OCI-LY7 (cell line): ENCODE results near the gene PRPF40B. TPM values are rescaled to one million over a fixed set of nuclear protein-coding genes. Genes with fewer than 3 reads are reported as not detected.

Source experiments
- BruUV-seq: library from RNA; stranded (reverse); fragments of 400-500 nt; replicated peaks from 2 replicates; lab custom pipeline; 2021; lab: Mats Ljungman, UMichigan
- CTCF ChIA-PET: fragments of 300-600 bp; sonication (Branson Sonifier 250); formaldehyde crosslinking; loops from one replicate; lab custom pipeline; 2022; ENCODE audit warnings: antibody characterized with exemption; ENCODE audit not compliant: unreplicated experiment; lab: Charles Lee
- POLR2A ChIA-PET: fragments of 300-600 bp; sonication (Branson Sonifier 250); formaldehyde crosslinking; loops from one replicate; lab custom pipeline; 2022; ENCODE audit warnings: antibody characterized with exemption; lab: Charles Lee
- DNase-seq: peaks from one replicate; pipeline ENCODE4 v3.0.0-alpha.2; 2015; ENCODE audit warnings: low spot score
- H2AFZ ChIP-seq: fragments of 200-600 bp; sonication (generic), shearing (Covaris generic); 2 replicates; pipeline ENCODE4 v1.6.1; 2014; ENCODE audit warnings: mild to moderate bottlenecking, antibody characterized with exemption, low read length, moderate library complexity
- H3K27ac ChIP-seq: fragments of 200-600 bp; sonication (generic); 2 replicates; pipeline ENCODE4 v1.5.1; 2014; ENCODE audit warnings: mixed run types, low read depth, mild to moderate bottlenecking, moderate library complexity, low read length, inconsistent platforms; ENCODE audit not compliant: poor library complexity, severe bottlenecking
- H3K36me3 ChIP-seq: fragments of 200-600 bp; sonication (generic); 2 replicates; pipeline ENCODE4 v1.6.1; 2014; ENCODE audit warnings: mild to moderate bottlenecking, antibody characterized with exemption, low read length, moderate library complexity, mixed read lengths; ENCODE audit not compliant: insufficient read depth
- H3K4me1 ChIP-seq: fragments of 200-600 bp; sonication (generic); 2 replicates; pipeline ENCODE4 v1.5.1; 2014; ENCODE audit warnings: mild to moderate bottlenecking, low read length; ENCODE audit not compliant: insufficient read depth, poor library complexity, severe bottlenecking
- H3K4me2 ChIP-seq: fragments of 200-600 bp; sonication (generic); 2 replicates; pipeline ENCODE4 v1.6.1; 2014; ENCODE audit warnings: mild to moderate bottlenecking, low read length
- H3K4me3 ChIP-seq: fragments of 200-600 bp; sonication (generic); 2 replicates; pipeline ENCODE4 v1.5.1; 2014; ENCODE audit warnings: mild to moderate bottlenecking, low read depth, low read length; ENCODE audit not compliant: poor library complexity, severe bottlenecking
- H3K79me2 ChIP-seq: fragments of 200-600 bp; sonication (generic); 2 replicates; pipeline ENCODE4 v1.6.1; 2016; ENCODE audit warnings: low read depth, mild to moderate bottlenecking, low read length, moderate library complexity, mixed read lengths; ENCODE audit not compliant: insufficient read depth
- H3K9me2 ChIP-seq: fragments of 200-600 bp; sonication (generic); 2 replicates; pipeline ENCODE4 v1.6.1; 2016; ENCODE audit warnings: mild to moderate bottlenecking, low read length, mixed read lengths; ENCODE audit not compliant: insufficient read depth
- H3K9me3 ChIP-seq: fragments of 200-600 bp; sonication (generic); 2 replicates; pipeline ENCODE4 v1.6.1; 2014; ENCODE audit warnings: mild to moderate bottlenecking, mixed run types, low read length, mixed read lengths
- H4K20me1 ChIP-seq: fragments of 200-600 bp; sonication (generic); 2 replicates; pipeline ENCODE4 v1.6.1; 2014; ENCODE audit warnings: mild to moderate bottlenecking, antibody characterized with exemption, low read length, moderate library complexity, mixed read lengths; ENCODE audit not compliant: insufficient read depth
- CTCF ChIP-seq: fragments of 200-600 bp; sonication (generic); conservative IDR thresholded peaks from 2 replicates; pipeline ENCODE4 v1.5.1; 2014; ENCODE audit warnings: mild to moderate bottlenecking, antibody characterized with exemption, low read length, moderate library complexity, mixed read lengths
- EZH2phosphoT487 ChIP-seq: fragments of 200-600 bp; sonication (generic); IDR thresholded peaks from 2 replicates; pipeline ENCODE4 v1.6.1; 2018; ENCODE audit warnings: low read depth, borderline replicate concordance, mild to moderate bottlenecking, mixed run types, antibody characterized with exemption, low read length, moderate library complexity, mixed read lengths
- intact Hi-C: fragments of 100-400 bp; cut with micrococcal nuclease; formaldehyde crosslinking; loops from one replicate; pipeline ENCODE4 v1.10.0; 2022; ENCODE audit not compliant: unreplicated experiment
- total RNA-seq, 2 experiments: library from RNA; depleted of rRNA in 1 of 2; stranded (reverse); fragments of >200 nt in 1 of 2; shearing (Covaris generic) in 1 of 2; gene quantifications; 2 replicates each; pipeline ENCODE4 v1.2.3, GENCODE V29; 2014 to 2022

The PRPF40B gene
- total RNA-seq, 2 experiments from 2014 or later = 11.3 to 26.3 TPM

- Histone ChIP-seq H3K9me3 (no peaks in the 10 kb centered on the region), H2AFZ (no peak overlapping the region), H3K4me1 (peaks cover 6% of the 10 kb centered on the region), H3K4me3 (no peak overlapping the region), H3K79me2 (no peaks in the 10 kb centered on the region), H4K20me1 (no peaks in the 10 kb centered on the region), H3K27ac (no peak overlapping the region), H3K9me2 (no peaks in the 10 kb centered on the region), H3K4me2 (no peak overlapping the region), H3K36me3 (no peaks in the 10 kb centered on the region)
- CTCF ChIA-PET = no interaction called here
- no peak for DNase-seq
- intact Hi-C loops = no loop called here
- BruUV-seq = no TSS peak
- POLR2A ChIA-PET = interaction anchor here (0.6 to 0.9 kb wide), 4 partner anchors 9 to 660 kb away, joined by 3 to 4 read pairs (median 3); no protein-coding TSS in a partner anchor
- TF ChIP-seq EZH2phosphoT487 (no peak), CTCF (no peak)
Measured at GRCh38 chr12:49612210-49612609, 11.2 kb upstream of the PRPF40B start.

GRCh38 chr12:49615725-49616124, 7.6 kb upstream of the PRPF40B start:
- H3K4me3 ChIP-seq = no peak overlapping the region
- no peaks in the 10 kb centered on the region for H3K9me2 ChIP-seq
- ChIA-PET CTCF (no interaction called here), POLR2A (interaction anchor here (0.5 to 0.7 kb wide), 3 partner anchors 9 to 28 kb away, joined by 3 to 5 read pairs (median 4); no protein-coding TSS in a partner anchor)
- no peak overlapping the region for H3K4me2 ChIP-seq
- no peaks in the 10 kb centered on the region for H3K36me3 ChIP-seq
- H2AFZ ChIP-seq = no peak overlapping the region
- no peaks in the 10 kb centered on the region for H3K79me2 ChIP-seq
- DNase-seq = no peak
- H3K9me3 ChIP-seq = no peaks in the 10 kb centered on the region
- no peak for TF ChIP-seq CTCF
- intact Hi-C loops = no loop called here
- no peaks in the 10 kb centered on the region for H4K20me1 ChIP-seq
- peaks cover 7% of the 10 kb centered on the region for H3K4me1 ChIP-seq
- no peak overlapping the region for H3K27ac ChIP-seq
- BruUV-seq = no TSS peak

GRCh38 chr12:49616533-49617219, 6.7 kb upstream of the PRPF40B start:
- Histone ChIP-seq H3K4me3 (no peak overlapping the region), H3K27ac (no peak overlapping the region), H3K79me2 (no peaks in the 10 kb centered on the region), H3K4me1 (peaks cover 17% of the 10 kb centered on the region), H2AFZ (no peak overlapping the region), H3K9me2 (no peaks in the 10 kb centered on the region), H3K9me3 (no peaks in the 10 kb centered on the region), H3K4me2 (no peak overlapping the region), H3K36me3 (no peaks in the 10 kb centered on the region), H4K20me1 (no peaks in the 10 kb centered on the region)
- POLR2A ChIA-PET = no interaction called here
- DNase-seq = no peak
- TF ChIP-seq EZH2phosphoT487 = no peak
- TF ChIP-seq CTCF = no peak
- intact Hi-C loops = no loop called here
- BruUV-seq = no TSS peak
- CTCF ChIA-PET = no interaction called here
